NB4 (cell line): ENCODE results near the gene SLC4A7.

Source experiments
- DNase-seq: peaks from one replicate; pipeline ENCODE4 v3.0.0; 2010; ENCODE audit warnings: low read depth
- H3K4me3 ChIP-seq: one replicate; pipeline ENCODE4 v1.5.1; 2011; ENCODE audit warnings: mild to moderate bottlenecking, low read depth, low read length, moderate library complexity
- CTCF ChIP-seq: IDR thresholded peaks from one replicate; pipeline ENCODE4 v1.5.1; 2012; ENCODE audit warnings: low read depth, low read length
- MAX ChIP-seq: IDR thresholded peaks from 2 replicates; pipeline ENCODE4 v1.6.1; 2011; ENCODE audit warnings: low read depth, low read length
- MYC ChIP-seq: IDR thresholded peaks from 2 replicates; pipeline ENCODE4 v1.6.1; 2011; ENCODE audit warnings: low read depth, low read length
- POLR2A ChIP-seq: IDR thresholded peaks from 2 replicates; pipeline ENCODE4 v1.6.1; 2011; ENCODE audit warnings: mild to moderate bottlenecking; ENCODE audit not compliant: insufficient read length; ENCODE audit errors: extremely low read depth

The SLC4A7 gene

GRCh38 chr3:27354588-27355203, 129.5 kb downstream of the SLC4A7 start:
- DNase-seq: no peak
- H3K4me3 ChIP-seq: no peak overlapping the region
- TF ChIP-seq MAX: no peak
- TF ChIP-seq CTCF: no peak
- no peak for TF ChIP-seq POLR2A
- TF ChIP-seq MYC: no peak

- DNase-seq: no peak
- no peak for TF ChIP-seq MYC
- TF ChIP-seq CTCF: no peak
- H3K4me3 ChIP-seq: no peak overlapping the region
Measured at GRCh38 chr3:27354161-27354560, 130.0 kb downstream of the SLC4A7 start.

- DNase-seq: no peak
- no peak for TF ChIP-seq CTCF
- TF ChIP-seq MAX: no peak
- TF ChIP-seq POLR2A: no peak
- TF ChIP-seq MYC: no peak
- no peak overlapping the region for H3K4me3 ChIP-seq
Measured at GRCh38 chr3:27353221-27353620, 131.0 kb downstream of the SLC4A7 start.

- DNase-seq: no peak
- no peak overlapping the region for H3K4me3 ChIP-seq
- TF ChIP-seq POLR2A (no peak), CTCF (no peak), MYC (no peak), MAX (no peak)
Measured at GRCh38 chr3:27352047-27352446, 132.1 kb downstream of the SLC4A7 start.

GRCh38 chr3:27349832-27350231, 134.4 kb downstream of the SLC4A7 start:
- TF ChIP-seq POLR2A (no peak), MAX (no peak), MYC (no peak), CTCF (no peak)
- no peak for DNase-seq
- H3K4me3 ChIP-seq: no peak overlapping the region

- DNase-seq: no peak
- TF ChIP-seq CTCF (no peak), POLR2A (no peak), MAX (no peak), MYC (no peak)
Measured at GRCh38 chr3:27345959-27346865, 138.0 kb downstream of the SLC4A7 start.

More at GRCh38 chr3:27345959-27346865, 138.0 kb downstream of the SLC4A7 start:
- H3K4me3 ChIP-seq: no peak overlapping the region
